HUES64 (cell line): Measurements from ENCODE around the gene TMED6.

Experiments
- H3K27ac ChIP-seq: 2 replicates; pipeline ENCODE4 v1.7.0; 2013; ENCODE audit warnings: low read depth, low read length, inconsistent platforms
- H3K27me3 ChIP-seq: 2 replicates; pipeline ENCODE4 v1.6.1; 2013; ENCODE audit warnings: mild to moderate bottlenecking, low read length; ENCODE audit not compliant: insufficient read depth
- H3K36me3 ChIP-seq: 2 replicates; pipeline ENCODE4 v1.6.1; 2013; ENCODE audit warnings: mild to moderate bottlenecking, low read length; ENCODE audit not compliant: insufficient read depth
- H3K4me1 ChIP-seq: 2 replicates; pipeline ENCODE4 v1.6.1; 2013; ENCODE audit warnings: mild to moderate bottlenecking, low read length, moderate library complexity; ENCODE audit not compliant: insufficient read depth
- H3K4me3 ChIP-seq: 2 replicates; pipeline ENCODE4 v1.5.1; 2013; ENCODE audit warnings: mild to moderate bottlenecking, low read length, moderate library complexity
- H3K9ac ChIP-seq: 2 replicates; pipeline ENCODE4 v1.6.1; 2013; ENCODE audit warnings: mild to moderate bottlenecking, low read depth, low read length
- H3K9me3 ChIP-seq: 2 replicates; pipeline ENCODE4 v1.6.1; 2013; ENCODE audit warnings: low read depth, low read length; ENCODE audit not compliant: insufficient read depth
- WGBS: fragments of 150-250, 120-280 bp; methylation state at CpG from one replicate; pipeline ENCODE4 v1.1.7; 2013; ENCODE audit warnings: missing lambda C conversion rate; 5-methylcytosine and 5-hydroxymethylcytosine counted together

TMED6 gene

GRCh38 chr16:69321080-69321479 lies 30.5 kb downstream of the TMED6 start:
- 96% methylated on average over 22 of the region's 22 CpGs for whole genome bisulfite sequencing

GRCh38 chr16:69320740-69321073 lies 30.9 kb downstream of the TMED6 start:
- Histone ChIP-seq H3K27ac (no peak overlapping the region), H3K36me3 (peaks cover 90% of the 10 kb centered on the region), H3K4me1 (no peaks in the 10 kb centered on the region), H3K4me3 (no peak overlapping the region), H3K27me3 (no peaks in the 10 kb centered on the region), H3K9ac (no peak overlapping the region), H3K9me3 (no peaks in the 10 kb centered on the region)
- 91% methylated on average over 13 of the region's 13 CpGs for WGBS

More at GRCh38 chr16:69321080-69321479, 30.5 kb downstream of the TMED6 start:
- Histone ChIP-seq H3K9ac (no peak overlapping the region), H3K27me3 (no peaks in the 10 kb centered on the region), H3K36me3 (peaks cover 90% of the 10 kb centered on the region), H3K4me1 (no peaks in the 10 kb centered on the region), H3K4me3 (no peak overlapping the region), H3K9me3 (no peaks in the 10 kb centered on the region), H3K27ac (no peak overlapping the region)

- no peak overlapping the region for H3K9ac ChIP-seq
- peaks cover 91% of the 10 kb centered on the region for H3K36me3 ChIP-seq
- WGBS: 95% methylated on average over 30 of the region's 30 CpGs
- H3K4me3 ChIP-seq: no peak overlapping the region
- no peaks in the 10 kb centered on the region for H3K9me3 ChIP-seq
- H3K27me3 ChIP-seq: no peaks in the 10 kb centered on the region
- H3K27ac ChIP-seq: no peak overlapping the region
- H3K4me1 ChIP-seq: no peaks in the 10 kb centered on the region
Observed at GRCh38 chr16:69319826-69320739, 31.5 kb downstream of the TMED6 start.

GRCh38 chr16:69319381-69319780 lies 32.2 kb downstream of the TMED6 start:
- peaks cover 87% of the 10 kb centered on the region for H3K36me3 ChIP-seq

GRCh38 chr16:69318911-69319289 lies 32.7 kb downstream of the TMED6 start:
- Histone ChIP-seq H3K4me3 (no peak overlapping the region), H3K27ac (no peak overlapping the region), H3K4me1 (no peaks in the 10 kb centered on the region), H3K36me3 (peaks cover 86% of the 10 kb centered on the region), H3K9ac (no peak overlapping the region), H3K27me3 (no peaks in the 10 kb centered on the region), H3K9me3 (no peaks in the 10 kb centered on the region)
- WGBS: 96% methylated on average over 10 of the region's 10 CpGs

More at GRCh38 chr16:69319381-69319780, 32.2 kb downstream of the TMED6 start:
- no peaks in the 10 kb centered on the region for H3K9me3 ChIP-seq
- no peak overlapping the region for H3K9ac ChIP-seq
- H3K4me3 ChIP-seq: no peak overlapping the region
- no peak overlapping the region for H3K27ac ChIP-seq
- no peaks in the 10 kb centered on the region for H3K27me3 ChIP-seq
- no peaks in the 10 kb centered on the region for H3K4me1 ChIP-seq
- WGBS: 91% methylated on average over 9 of the region's 9 CpGs

GRCh38 chr16:69318177-69318910 lies 33.2 kb downstream of the TMED6 start:
- Histone ChIP-seq H3K27ac (no peak overlapping the region), H3K9ac (no peak overlapping the region), H3K27me3 (no peaks in the 10 kb centered on the region), H3K4me1 (no peaks in the 10 kb centered on the region), H3K4me3 (no peak overlapping the region), H3K36me3 (peaks cover 84% of the 10 kb centered on the region), H3K9me3 (no peaks in the 10 kb centered on the region)
- 96% methylated on average over 30 of the region's 30 CpGs for WGBS

GRCh38 chr16:69316595-69317034 lies 35.0 kb downstream of the TMED6 start:
- Histone ChIP-seq H3K4me3 (no peak overlapping the region), H3K27ac (no peak overlapping the region), H3K36me3 (peaks cover 68% of the 10 kb centered on the region), H3K4me1 (peaks cover 4% of the 10 kb centered on the region; the same call in 1 of the 2 replicates), H3K9ac (no peak overlapping the region), H3K9me3 (no peaks in the 10 kb centered on the region), H3K27me3 (no peaks in the 10 kb centered on the region)
- 96% methylated on average over 17 of the region's 17 CpGs for WGBS

- no peaks in the 10 kb centered on the region for H3K27me3 ChIP-seq
- H3K9ac ChIP-seq: no peak overlapping the region
- 95% methylated on average over 30 of the region's 30 CpGs for WGBS
- H3K27ac ChIP-seq: no peak overlapping the region
- H3K4me3 ChIP-seq: no peak overlapping the region
- peaks cover 4% of the 10 kb centered on the region; the same call in 1 of the 2 replicates for H3K4me1 ChIP-seq
- no peaks in the 10 kb centered on the region for H3K9me3 ChIP-seq
- H3K36me3 ChIP-seq: peaks cover 59% of the 10 kb centered on the region
Observed at GRCh38 chr16:69315486-69316311, 35.9 kb downstream of the TMED6 start.

- Histone ChIP-seq H3K4me3 (no peak overlapping the region), H3K27me3 (no peaks in the 10 kb centered on the region), H3K9me3 (no peaks in the 10 kb centered on the region), H3K36me3 (peaks cover 47% of the 10 kb centered on the region), H3K9ac (no peak overlapping the region), H3K4me1 (peaks cover 4% of the 10 kb centered on the region; the same call in 1 of the 2 replicates), H3K27ac (no peak overlapping the region)
- WGBS: 97% methylated on average over 11 of the region's 11 CpGs
Observed at GRCh38 chr16:69314534-69314933, 37.1 kb downstream of the TMED6 start.

- Histone ChIP-seq H3K27me3 (no peaks in the 10 kb centered on the region), H3K4me3 (no peak overlapping the region), H3K27ac (no peak overlapping the region), H3K9ac (no peak overlapping the region), H3K4me1 (peaks cover 4% of the 10 kb centered on the region; the same call in 1 of the 2 replicates), H3K9me3 (no peaks in the 10 kb centered on the region), H3K36me3 (peaks cover 37% of the 10 kb centered on the region)
- 98% methylated on average over 5 of the region's 5 CpGs for WGBS
Observed at GRCh38 chr16:69313469-69313868, 38.1 kb downstream of the TMED6 start.
